ENCODE measurements around the gene FOXP1. TPM values are rescaled to one million over a fixed set of nuclear protein-coding genes. Genes with fewer than 3 reads are reported as not detected.

FOXP1 gene
- polyA plus RNA-seq, 12 donors: 17.7 to 192 (median 22.0) TPM

DNA sequence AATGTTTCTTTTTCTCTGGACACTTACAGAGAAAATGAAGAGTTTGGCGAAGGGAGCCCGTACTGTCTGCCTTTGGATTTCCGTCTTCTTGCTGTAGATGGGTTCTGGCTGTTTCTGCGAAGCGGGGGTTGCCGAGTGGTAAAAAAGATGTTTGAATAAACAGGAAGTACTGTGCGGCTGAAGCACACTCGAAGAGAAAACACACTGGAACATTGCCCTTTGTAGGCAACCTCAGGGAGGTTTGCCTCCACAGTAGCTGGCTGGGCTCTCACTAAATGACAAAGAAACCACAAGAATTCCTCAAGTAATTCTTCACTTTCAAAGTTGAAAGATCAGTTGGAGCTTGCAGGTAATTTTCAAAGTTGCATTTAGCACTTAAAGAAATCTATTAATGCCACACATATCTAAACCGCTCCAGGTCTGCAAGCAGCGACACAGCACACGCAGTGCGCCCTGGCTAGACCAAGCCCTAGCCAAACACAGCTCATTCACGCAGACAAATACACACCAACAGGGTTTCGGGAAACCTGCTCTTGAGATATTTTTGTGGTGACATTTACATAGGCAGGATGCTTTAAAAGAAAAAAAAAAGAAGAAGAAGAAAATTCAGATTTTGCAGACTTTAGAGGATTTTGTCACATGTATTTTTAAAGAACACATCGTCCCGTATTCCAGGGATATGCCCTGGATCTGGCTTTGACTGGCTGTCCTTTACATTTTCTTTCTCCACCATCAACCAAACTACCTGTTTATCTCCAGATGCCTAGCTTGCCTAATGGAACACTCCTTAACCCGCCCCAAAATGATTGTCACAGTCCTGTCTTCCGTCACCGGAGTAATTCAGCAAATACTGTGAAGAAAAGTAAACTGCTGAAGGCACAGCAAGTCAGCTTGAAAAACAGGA, 452.8 kb downstream of the FOXP1 start:
- DNase-seq: peak; percentile 80

DNA sequence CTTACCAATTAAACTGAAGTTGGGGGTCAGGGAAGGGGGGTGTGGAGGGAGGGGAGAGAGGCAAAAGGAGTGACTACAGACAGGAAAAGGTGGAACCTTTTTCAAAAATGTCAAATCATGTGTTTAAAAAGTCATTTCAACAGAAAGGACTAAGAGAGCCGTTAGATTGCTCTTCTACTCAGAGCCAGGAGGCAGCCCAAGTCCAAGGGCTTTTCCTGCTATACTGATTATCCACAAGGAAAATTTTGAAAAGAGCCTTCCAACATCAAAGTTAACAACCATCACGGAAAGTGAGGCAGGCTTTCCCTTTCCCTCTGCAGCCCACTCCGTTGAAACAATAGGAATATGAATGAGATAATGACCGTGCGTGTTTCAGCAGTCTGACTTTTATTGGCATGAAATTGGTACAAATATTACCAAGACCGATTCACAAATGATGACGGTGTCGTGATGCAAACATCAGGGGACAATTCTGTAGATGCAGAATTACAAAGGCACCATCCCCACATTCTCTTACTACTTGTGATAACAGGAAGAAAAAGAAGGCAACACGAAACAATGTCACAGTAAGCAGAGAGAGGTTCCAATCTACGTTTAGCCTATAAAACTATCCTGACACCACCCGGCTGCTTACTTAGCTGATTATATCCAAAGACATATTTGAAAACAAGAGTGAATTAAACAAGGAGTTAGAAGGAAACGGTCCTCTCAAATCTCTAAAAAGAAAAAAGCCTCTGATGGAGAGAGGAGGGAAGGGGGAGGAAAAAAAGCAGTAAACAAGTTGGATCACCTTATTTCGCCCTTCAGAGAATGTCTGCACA, 453.7 kb downstream of the FOXP1 start:
- peak; percentile 76 for DNase-seq

DNA sequence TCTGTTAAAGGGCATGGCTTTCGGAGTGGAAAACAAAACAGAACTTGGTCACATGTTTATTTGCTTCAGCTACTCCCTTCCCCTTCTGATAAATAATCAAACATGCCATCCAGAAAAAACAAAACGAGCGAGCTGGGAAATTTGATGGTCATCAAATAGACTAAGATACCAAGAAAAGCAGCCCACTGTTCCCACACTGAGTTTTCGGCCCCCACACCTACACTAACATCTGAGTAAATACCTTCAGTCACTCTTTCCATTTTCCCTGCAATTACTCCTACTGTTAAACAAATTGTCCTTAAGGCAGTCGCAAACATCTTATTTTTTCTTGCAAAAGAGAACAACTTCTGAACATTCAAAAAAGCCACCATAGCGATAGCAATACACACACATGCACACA, 454.6 kb downstream of the FOXP1 start:
- peak; percentile 57 for DNase-seq

DNA sequence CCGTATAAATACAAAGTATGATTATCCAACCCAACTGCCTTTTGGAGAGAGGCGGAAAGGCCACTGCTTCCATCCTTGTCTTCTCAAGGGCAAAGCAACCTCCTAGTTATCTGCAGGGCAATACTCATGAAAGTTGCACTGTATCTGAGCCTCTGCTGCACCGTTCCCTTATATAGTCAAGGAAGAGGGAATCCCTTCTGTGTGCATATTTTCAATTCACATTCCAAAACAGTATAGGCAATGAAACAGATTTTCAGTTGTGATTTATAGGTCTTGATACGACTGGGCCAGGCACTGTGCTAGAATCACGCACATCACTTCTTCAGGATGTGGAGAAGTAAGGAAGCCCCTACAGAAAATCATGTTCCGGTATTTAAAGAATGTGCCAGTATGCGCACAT, 455.7 kb downstream of the FOXP1 start:
- DNase-seq: no peak

DNA sequence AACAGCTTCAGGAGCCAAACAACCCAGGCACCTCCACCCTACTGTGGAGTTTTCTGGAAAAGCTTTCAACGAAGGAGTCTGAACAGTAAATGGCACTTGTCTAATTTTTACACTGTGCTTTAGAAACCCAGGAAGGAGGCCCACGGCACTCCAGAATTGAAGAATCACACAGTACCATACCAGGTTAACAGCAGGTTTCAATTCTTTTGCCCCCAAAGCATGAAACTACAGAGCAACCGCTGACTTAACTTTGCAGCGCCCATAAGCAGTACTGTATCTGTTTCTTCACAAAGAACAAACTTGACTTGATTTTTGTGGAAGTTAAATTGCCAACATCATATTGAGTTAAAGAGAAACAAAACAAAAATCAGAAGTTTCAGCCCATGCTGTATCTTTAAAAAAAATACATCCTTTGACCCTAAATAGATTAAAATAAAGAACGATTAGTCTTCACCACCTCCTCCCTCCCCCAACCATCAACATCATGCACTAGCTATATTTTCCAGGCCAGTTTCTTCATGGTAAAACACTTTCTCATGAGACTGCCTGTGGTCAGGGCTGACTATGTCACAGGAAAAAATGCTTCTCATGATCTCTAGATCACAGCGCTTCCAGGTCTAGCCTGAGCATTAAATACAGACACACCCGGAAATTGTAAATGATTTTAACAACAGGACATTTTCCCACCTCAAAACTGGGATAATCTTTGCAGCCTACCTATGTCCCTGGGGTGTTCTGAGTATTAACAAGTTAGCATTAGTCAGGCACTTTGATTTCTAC, 456.3 kb downstream of the FOXP1 start:
- DNase-seq: peak; percentile 48

DNA sequence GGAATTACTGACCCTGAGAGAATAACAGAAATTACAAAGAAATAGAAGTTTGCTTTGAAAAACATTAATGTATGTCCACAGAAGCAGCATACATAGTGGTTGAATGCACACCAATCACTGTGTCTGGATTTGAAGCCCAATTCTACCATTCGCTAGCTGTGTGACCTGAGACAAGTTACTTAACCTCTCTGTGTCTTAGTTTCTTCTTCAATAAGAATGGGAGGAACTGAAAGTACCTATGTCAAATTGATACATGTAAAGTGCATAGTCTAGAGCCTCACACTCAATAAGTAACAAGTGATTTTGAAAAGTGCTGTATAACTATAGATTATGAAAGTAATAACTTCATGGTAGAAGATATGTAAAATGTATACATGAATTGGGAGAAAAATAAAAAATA, 457.8 kb downstream of the FOXP1 start:
- no peak for DNase-seq

DNA sequence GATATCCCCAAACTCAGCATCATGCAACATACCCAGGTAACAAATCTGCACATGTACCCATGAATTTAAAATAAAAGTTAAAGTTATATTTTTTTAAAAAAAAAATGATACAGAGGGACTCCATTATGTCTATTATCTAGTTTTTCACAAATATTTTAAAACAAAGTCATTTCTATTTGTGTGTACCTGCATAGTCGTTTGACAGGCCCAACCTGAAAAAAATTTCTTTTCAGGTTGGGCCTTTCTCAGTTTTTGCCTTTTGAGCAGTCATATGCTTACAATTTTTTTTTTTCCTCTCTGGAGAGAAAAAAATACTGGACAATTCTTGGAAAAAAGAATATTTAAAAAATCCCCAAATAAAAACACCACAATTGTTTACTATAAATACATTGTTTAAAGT, 459.5 kb downstream of the FOXP1 start:
- DNase-seq: no peak

DNA sequence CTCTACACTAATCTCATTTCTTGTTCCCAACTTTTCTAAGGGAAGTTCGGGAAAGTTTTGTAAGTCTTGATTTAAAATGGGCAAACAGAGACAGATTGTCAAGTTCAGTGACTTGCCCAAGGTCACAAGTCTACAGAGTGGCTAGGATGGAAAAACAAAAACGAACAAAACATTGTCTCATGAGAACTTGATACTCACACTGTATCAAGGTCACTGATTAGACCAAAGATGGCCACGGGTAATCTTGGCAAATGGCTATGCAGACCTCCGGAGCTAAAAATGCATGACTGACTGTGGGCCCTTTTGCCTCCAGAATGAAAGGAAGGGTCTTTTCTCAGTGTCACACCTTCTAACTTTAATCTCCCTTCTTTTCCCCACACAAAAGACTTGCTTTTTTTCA, 460.9 kb downstream of the FOXP1 start:
- DNase-seq: no peak

DNA sequence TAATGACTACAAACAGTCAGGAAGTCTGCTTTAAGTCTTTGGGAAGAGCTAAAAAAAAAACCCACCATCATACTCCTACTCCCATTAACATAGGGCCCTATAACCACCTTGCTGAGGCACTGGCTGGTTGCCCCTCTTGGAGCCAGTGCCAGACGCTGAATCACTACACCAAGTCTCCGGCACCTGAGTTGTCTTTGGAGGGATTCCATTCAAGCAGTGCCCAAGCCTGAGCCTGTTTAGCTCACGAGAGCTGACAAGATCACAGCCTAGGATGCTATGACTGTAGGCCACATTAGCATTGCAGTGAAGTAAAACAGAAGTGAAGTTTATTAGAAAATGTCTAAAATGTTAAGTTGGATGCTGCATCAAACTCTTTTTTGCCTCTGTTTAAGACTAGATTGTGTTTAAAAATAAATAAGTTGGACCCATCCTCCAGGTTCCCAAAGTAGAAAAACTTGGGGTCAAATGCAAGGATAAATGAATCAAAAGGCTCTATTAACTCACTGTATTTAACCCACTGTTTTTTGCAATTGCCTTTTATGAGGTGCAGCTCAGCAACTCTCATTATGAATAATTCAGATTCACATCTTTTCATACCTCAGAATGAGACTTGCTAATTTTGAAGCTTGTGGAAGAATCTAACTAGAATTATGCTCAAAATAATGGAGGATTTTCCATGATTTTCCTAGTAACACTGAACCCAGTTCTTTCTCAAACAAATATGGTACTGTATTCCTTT, 461.9 kb downstream of the FOXP1 start:
- no peak for DNase-seq

DNA sequence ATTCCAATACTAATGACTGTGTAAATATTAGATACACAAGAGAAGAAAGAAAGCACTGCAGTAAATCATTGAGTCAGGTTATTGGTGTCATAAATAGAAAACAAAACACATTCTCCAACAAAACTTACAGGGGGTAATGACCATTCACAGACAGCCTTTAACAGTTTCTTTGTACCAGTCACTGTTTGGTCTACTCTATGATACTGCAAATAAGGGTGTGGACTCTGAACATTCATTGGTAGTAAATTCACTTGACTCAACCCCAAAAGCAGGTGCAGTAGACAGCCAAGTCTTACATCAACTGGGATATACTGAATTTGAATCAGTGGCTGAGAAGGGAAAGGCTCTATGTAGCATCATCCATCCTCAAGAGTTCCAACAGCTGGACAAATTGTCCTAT, 463.5 kb downstream of the FOXP1 start:
- DNase-seq: no peak

DNA sequence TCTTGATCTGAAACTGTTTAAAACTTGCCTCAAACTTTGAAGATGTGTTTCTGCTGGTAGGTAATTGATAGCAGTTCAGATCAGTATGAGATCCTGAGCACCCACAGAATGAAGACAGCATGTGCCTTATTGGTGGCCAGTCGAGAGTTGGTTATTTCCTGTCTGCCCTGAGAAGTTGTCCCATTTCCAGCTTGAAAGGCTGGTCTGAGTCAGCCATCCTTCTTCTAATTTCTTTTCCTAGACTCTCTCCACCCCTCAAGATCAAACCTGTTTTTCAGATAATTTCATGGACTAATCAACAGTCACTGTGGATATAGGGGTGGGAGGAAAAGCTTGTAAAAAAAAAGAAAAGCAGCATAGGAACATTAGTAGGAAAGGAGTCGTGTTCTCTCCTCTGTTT, 464.4 kb downstream of the FOXP1 start:
- DNase-seq: no peak

DNA sequence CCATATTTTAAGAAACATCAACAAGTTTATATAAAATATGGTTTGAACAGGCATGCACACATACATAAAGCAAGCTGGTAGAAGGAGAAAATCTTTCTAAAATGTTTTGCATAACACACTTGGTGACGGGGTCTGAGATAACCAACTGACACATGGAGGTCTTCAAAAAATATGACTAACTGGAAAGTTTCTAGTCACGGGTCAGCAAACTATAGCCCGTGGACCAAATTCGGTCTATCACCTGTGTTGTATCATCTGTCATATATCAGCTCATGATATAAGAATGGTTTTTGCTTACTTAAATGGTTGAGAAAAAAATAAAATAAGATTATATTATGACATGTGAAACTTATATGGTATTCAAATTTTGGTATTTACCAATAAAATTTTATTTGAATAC, 465.1 kb downstream of the FOXP1 start:
- DNase-seq: no peak

DNA sequence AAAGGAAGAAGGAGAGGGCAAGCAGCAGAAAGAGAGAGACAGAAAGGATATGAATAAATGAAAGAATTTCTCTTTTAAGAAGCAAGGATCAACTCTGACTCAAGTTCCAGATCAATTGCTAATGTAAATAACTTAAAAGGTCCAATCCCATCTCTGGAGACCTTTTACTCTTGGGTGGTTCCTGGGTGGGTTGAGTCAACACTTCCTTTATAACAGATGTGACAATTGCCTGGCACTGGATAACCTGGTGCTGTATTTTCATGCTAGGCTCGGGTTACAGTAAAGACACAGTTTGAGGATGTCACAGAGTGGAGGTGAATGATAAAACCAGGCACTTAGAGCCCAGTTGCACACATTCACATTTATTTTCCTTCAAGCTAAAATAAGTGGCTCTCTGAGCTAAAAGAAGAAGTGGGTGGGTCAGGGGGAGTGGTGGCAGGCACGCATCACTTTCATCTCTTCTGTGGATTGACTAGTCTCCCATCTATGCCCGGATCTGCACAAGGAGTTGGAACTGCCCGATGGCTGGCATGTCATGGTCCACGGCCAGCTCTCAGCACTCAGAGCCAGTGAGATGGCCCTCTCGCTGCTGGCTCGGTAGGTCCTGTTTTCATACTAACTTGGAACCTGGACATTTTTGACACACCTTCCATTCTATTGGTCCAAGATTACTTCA, 465.8 kb downstream of the FOXP1 start:
- no peak for DNase-seq

DNA sequence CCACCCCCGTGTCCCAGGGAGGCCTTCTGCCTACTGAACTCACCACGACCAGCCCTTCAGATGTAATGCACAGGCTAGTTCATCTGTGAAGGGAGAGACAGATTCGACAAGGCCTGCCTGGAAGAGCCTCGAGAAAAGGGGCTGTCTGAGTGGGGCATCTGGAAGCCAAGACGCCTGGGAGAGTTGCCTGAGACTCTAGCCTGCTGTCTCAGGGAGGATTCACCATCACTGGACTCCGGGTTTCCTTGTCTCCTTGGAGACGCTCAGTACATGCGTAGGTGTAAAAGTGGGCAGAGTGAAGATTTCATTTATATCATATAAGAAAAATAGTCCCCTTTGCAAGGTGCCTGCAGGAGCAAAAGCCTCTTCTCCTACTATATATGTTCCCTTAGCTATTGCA, 468.9 kb downstream of the FOXP1 start:
- no peak for DNase-seq

DNA sequence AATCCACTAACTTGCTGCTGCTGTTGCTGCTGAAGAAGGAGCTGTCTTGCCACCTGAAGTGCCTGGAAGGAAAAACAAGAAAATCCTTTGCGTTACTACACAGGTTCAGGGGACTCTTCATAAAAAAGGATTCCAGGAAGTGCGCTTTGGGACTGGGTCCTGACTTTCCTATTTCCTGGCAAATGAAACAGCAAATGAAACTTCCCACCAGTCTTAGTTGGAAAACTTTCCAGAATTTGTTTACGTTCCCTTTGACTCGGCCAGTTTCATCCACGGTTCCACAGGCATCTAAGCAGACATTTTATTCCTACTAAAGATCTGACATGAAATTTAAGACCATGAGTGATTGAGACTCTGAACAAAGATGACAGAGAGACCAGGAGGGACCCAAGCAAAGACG, 471.0 kb downstream of the FOXP1 start:
- DNase-seq: no peak

DNA sequence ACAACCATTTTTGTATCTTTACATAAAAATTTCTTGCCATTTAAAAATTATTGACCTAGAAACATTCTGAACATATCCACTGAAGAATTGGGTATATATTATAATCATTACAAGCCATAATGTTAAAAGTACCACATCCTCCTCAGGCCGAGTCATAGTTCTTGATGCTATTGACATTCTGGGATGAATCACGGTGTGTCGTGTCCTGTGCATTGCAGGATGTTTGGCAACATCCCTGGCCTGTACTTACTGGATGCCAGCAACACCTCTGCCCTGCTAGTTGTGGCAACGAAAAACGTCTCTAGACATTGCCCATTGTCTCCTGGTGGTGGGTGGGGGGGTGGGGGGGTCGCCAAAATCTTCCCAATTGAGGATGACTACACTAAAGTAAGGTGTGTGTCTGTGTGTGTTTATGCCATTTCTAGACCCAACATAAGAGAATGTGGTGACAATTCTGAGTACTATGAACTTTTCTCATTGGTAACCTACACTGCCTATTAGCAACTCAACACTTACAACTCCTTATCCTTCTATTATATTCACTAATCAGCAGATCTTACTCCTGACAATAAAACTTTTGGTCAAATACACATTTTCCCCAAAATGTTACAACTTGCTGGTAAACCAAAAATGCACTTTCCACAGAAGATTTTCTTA, 471.6 kb downstream of the FOXP1 start:
- DNase-seq: no peak

DNA sequence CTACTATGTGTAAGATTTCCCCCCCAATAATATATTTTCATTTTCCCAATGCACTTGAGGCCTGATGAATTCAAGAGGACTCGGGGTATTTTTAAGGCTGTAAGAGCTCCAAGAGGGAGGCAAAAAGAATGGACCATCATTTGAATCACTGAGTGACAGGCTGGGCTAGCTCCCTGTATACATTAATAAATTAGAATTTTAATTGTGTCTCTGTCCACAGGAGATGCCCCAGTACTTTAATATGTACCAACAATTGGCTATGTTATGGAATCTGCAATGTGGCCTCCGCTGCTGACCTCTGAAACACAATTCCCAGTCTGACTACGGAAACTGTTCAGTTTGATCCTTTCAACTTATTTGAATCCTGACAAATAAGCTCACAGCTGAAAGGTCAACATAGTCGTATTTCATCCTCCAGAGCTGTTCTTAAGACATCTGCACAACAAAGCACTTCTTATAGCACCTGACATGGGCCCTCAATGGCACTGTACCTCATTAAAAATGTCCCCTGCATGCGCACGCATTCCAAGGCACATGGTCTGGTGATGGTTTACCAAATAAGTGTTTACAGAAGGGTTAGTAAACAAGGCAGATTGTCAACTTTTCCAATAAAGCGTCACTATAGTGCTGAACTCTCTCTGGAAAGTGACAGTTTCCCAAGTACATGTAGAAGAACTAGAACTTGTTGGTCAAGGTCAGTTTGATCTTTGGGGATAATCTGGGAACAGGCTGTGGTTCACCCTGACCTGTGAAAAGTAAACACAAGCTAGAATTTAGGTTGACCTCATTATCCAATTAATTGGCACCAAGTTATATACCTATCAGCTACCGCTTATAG, 472.9 kb downstream of the FOXP1 start:
- DNase-seq: no peak

DNA sequence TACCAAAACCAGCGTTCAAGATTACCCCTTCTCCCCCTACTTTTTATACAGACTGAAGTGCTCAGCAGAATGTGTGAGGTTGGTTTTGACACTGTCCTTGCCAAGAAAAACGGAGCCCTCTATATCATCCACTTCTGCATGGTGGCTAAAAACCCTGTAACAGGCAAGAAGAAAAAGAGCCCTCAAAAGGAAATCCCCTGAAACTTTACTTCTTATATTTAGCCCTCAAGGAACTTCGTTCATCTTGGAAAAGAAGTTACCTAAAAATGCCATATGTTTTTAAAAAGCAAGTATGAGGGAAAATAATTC, 473.6 kb downstream of the FOXP1 start:
- DNase-seq: no peak

DNA sequence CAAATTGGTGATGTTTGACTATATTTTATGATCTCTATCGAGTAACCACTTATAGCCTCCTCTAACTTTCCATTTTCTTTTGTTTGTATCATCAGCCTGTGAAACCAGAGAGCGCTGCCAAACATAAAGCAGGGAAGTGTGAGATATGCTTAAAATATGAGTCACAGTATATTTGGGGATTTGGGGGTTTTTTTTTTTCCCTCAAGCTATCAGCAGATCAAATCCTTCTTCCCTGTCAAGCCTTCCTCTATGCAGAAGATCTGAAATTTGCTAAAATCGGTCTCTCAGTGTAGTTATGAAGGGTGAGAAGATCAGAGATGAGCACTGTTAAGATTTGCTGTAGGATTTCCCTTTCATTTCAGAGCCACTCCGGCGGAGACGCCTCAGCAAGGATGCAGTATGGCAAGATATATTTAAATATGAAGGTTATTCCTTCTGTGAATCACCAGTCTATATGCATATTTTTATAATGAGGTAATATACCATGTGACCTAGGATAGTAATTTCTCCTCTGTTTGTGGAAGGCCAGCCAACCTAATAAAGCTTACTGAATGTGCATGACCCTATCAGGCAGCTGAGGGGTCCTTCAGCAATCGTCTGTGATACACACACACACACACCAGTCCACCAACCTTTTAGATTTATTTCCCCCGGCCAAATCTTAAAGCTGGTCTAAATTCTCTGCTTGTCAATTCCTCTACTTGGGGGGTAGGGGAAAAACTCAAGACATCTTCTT, 474.1 kb downstream of the FOXP1 start:
- DNase-seq: peak; percentile 46
